GM18867 (cell line): ENCODE data around the gene MYRIP.
"Not testable (repeated sequence)": the region's sequence is repeated elsewhere in the genome, so short reads cannot be mapped to it uniquely, and the experiment has no call there.

ENCODE experiments used
- ATAC-seq: cut with Tn5 transposase; IDR thresholded peaks from one replicate; pipeline ENCODE4 v1.9.1; 2021; ENCODE audit warnings: mild to moderate bottlenecking, moderate library complexity; ENCODE audit not compliant: unreplicated experiment

MYRIP gene

DNA sequence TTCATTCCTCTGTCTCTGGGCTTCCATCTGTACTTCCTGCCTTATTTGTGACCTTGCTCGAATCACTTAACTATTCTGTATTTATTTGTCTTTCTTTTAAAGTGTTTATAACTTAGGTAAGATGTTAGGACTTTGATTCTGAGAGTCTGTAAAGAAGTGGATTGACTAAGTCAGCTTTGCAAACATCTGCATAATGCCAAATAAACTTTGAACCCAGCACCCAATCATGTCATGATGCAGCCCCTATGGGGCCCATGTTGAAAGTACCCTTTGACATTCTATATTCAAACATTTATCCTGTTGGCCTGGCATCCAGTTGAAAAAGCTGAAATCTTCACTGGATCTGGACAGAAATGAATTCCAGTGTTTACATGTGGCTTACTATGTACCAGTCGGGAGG is 3.8 kb upstream of the MYRIP start:
- ATAC-seq = no peak

GRCh38 chr3:39806820-39807219 is 2.6 kb upstream of the MYRIP start:
- ATAC-seq = no peak

GRCh38 chr3:39808467-39809180 is 785 bp upstream of the MYRIP start:
- ATAC-seq = peak; percentile 20

DNA sequence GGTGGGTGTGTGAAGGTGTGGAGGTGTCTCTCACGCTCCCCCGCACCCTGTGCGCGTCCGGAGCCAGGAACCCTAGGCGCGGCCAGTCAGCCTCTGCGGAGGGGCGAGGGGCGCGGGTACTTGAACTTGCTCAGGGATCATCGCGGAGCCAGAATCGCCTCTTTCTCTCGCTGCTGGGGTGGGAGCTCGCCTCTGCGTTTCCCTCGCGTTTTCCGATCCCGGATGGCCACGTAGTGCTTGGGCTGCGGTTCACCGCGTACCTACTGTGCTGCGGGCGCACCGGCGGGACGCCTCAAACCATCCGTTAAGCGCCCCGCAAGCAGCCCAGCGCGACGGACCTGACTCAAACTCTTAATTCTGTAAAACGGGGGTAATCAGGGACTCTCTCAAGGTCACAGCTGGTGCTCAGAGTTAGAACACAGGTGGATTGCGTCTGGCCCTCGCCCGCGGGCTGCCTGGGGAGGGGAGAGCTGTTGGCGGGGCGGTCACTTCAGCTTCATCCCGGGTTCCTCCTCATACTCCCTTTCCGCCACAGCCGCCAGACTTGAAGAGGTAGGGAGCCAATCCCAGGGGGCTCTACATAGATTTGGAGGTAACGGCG is 686 bp downstream of the MYRIP start:
- ATAC-seq = no peak

- ATAC-seq = no peak
Measured at GRCh38 chr3:39810647-39811161, 1.3 kb downstream of the MYRIP start.

DNA sequence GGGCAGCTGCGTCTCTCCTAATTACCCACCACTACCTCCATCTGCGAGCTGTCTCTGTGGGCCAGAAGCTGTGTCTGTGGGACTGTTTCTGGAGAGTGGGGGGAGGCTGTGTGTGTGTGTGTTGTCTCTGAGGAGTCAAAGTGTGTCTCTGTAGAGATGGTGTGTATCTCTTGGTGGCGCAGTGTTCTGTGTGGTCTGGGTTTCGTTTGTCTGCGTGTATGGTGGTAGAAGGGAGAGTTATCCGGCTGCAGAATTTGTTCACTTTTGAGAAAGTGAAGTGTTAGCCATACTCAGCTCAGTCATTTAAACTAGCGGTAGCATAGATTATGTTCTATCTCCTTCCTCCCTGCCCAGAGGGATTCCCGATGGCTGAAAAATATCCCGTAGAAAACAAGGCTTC is 2.2 kb downstream of the MYRIP start:
- ATAC-seq = no peak

- no peak for ATAC-seq
Measured at GRCh38 chr3:39812537-39812936, 3.1 kb downstream of the MYRIP start.

DNA sequence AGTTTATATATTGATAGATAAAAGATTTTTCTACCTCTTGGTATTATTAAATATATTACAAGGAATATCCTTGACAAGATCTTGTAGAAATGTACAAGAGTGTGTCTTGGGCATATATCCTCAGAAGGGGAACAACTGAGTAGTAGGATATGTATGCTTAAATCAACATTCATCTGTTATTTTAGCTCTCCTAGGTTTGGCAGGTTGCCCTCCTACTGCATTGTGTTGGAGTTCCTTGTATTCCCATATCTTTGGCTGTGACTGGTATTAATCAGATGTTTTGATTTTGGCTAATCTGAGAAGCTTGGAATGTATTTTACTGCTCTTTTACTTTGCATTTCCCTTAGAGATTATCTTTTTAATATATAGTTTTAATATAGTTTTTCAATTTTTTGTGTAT is 4.6 kb downstream of the MYRIP start:
- no peak for ATAC-seq

DNA sequence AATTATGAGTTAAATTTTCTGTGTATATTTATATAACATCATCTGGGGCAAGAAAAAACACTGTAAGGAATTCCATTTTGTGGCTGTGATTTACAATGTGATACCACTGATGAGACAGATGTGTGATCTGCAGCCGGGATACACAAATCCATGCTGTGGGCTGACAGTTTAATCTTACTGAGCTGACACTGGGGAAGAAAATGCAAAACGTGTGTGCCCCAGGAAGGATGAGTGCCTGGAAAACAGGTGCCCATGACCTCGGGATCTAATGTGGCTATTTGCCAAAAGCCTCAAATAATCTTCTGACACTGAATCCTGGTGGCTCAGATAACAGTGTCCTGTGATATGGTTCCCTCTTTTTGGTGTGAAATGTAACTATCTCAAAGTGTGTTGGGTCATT is 10.5 kb downstream of the MYRIP start:
- ATAC-seq = no peak

- not testable (repeated sequence) for ATAC-seq
Measured at GRCh38 chr3:39833764-39834163, 24.4 kb downstream of the MYRIP start.

- ATAC-seq = no peak
Measured at GRCh38 chr3:39839484-39839883, 30.1 kb downstream of the MYRIP start.

GRCh38 chr3:39843440-39843839 is 34.0 kb downstream of the MYRIP start:
- no peak for ATAC-seq

- no peak for ATAC-seq
Measured at GRCh38 chr3:39848365-39848764, 39.0 kb downstream of the MYRIP start.

DNA sequence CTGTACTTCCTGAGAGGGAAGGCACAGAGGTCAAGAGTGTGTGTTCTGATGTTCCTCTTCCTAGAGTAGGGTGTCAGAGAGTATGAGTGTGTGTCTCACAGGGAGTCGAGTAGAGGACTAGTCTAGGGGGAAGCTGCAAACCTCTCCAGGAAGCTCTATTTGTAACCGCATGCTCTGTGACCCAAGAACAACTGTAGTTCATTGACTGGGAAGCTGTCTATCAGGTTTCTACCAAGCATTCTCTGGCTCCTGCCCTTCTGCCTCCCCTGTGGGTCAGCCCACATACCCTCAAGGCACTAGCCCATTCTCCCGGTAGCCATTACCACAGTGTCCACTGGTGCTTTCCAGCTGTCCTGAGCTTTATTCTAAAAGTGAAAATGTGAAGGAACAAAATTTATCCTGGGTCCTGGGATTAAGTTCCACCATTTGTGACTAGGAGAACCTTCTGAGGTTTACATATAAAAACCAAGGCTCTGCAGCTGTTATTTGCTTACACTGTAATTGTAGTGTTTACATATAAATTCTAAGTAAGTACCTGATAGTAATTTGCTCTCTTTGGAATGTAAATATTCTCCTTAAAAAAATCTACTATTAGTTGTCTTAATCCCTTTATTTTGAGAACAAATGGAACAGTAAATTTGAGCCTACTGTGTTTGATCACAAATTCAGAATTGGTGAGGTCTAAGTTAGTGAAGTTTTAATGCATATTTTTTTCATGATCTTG is 40.7 kb downstream of the MYRIP start:
- no peak for ATAC-seq

DNA sequence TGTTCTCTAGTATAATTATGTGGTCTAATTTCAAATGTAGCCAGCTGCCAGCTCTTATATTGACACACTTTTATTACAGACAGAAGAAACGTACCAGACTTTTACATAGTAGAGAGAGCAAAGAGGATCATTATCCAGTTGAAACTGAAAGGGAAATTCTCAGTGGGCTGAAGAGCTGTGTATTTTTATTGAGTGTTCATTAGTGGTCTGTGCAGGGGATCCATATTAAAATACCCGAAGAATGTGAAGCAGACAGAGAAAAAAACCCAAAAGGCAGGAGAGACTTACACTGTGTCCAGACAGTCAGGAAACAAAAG is 41.3 kb downstream of the MYRIP start:
- ATAC-seq = no peak

GRCh38 chr3:39855517-39855916 is 46.1 kb downstream of the MYRIP start:
- ATAC-seq = no peak

GRCh38 chr3:39869890-39870289 is 60.5 kb downstream of the MYRIP start:
- no peak for ATAC-seq

DNA sequence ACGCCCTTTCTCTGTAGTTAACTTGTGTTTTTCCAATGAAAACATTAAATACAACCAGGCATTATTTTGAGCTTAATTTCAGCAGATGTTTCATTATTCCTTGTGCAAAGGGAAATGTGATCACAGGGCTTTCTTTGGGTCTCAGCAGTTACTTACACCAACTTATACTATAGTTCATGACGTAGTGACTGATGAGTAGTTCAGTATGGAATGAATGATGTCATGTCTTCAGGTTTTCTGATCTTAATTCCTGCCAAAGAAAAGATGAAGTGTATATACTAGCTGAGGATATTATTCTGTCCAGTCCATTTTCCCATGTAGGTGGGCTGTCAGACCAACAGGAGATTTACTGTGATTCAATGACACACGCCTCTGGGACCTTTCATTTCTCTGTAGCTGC is 61.3 kb downstream of the MYRIP start:
- no peak for ATAC-seq

- ATAC-seq = no peak
Measured at GRCh38 chr3:39879581-39879980, 70.2 kb downstream of the MYRIP start.

DNA sequence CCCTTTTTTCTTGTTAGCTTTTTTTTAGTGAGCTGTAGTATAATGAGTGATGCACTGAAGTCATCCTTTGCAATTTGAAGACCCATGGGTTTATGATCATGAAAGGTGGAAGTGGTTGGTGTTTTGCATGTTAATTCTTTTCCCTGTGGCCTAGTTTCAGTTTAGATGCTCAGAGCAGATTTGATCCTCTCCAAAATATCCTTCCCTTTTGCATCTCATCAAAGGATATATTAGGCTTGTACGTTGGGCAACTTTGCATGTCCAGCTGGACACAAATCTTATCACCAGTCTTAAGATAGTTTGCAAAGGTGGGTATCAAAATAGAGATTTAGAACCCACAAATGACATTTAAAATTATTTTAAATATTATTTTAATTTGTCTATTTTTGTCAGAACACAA is 72.7 kb downstream of the MYRIP start:
- ATAC-seq = no peak

GRCh38 chr3:39892068-39892467 is 82.7 kb downstream of the MYRIP start:
- ATAC-seq = no peak

DNA sequence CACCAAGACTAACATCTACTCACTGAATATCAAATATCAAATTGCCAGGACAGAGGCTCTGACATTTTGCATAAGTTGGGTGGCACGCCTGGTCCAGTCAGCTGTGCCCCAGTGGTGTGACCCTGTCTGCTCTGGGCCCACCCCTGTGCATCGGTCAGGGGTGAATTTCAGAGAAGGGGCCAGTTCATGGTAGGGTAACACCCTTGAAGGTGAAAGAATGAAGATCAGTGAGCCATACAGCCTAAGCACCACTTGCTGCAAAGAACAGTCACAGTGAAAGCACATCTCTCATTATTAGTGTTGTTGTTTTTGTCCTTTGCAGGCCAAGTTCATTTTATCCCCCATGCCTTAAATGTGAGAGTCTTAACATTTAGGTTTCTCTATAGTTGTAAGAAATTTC is 86.8 kb downstream of the MYRIP start:
- no peak for ATAC-seq
